ENCODE results near the gene ITCH. TPM values are rescaled to one million over a fixed set of nuclear protein-coding genes. Genes with fewer than 3 reads are reported as not detected.

Gene ITCH
- total and polyA plus RNA-seq, 2 of the 8 experiments (the other 6 are each of a cell fraction or from before 2014, with no cell fraction given), result 3.9 to 45.2 TPM

GRCh38 chr20:34534391-34535165 lies 171.5 kb downstream of the ITCH start:
- H4K8ac ChIP-seq (ENCODE audit: extremely low read depth, insufficient read depth, low read length), result no peak overlapping the region
- no peak overlapping the region for H2BK12ac ChIP-seq (ENCODE audit: low read depth, low read length)
- no peak overlapping the region for H2AFZ ChIP-seq (ENCODE audit: low read length)
- H3K18ac ChIP-seq (ENCODE audit: extremely low read depth, low read length), result no peak overlapping the region
- ChIA-PET CTCF (ENCODE audit: partially characterized antibody) (interaction anchor here (0.6 to 2.0 kb wide), 7 partner anchors 9 to 279 kb away, joined by 3 to 10 read pairs (median 5); no protein-coding TSS in a partner anchor), POLR2A (ENCODE audit: partially characterized antibody) (interaction anchor here (1.9 kb wide), 1 partner anchor 9 kb away, joined by 4 read pairs; no protein-coding TSS in a partner anchor)
- no peak for TF ChIP-seq FOSL1 (IDR thresholded peaks at IDR 0.05; ENCODE audit: insufficient read depth, low read depth, low read length)
- TF ChIP-seq SRF (IDR thresholded peaks at IDR 0.05; ENCODE audit: low read depth, low read length), result no peak
- no peak for TF ChIP-seq TEAD4 (IDR thresholded peaks at IDR 0.05; ENCODE audit: low read depth, low read length)
- TF ChIP-seq ASH2L (IDR thresholded peaks at IDR 0.05; ENCODE audit: low read length), result no peak
- no peak for TF ChIP-seq RNF2 (IDR thresholded peaks at IDR 0.05; ENCODE audit: borderline replicate concordance, low read depth, low read length, missing control alignments, poor library complexity, severe bottlenecking)
- no peak for TF ChIP-seq EP300 (IDR thresholded peaks at IDR 0.05; ENCODE audit: borderline replicate concordance in 1 of 2, low read depth in 2 of 2, low read length in 2 of 2)
- H3K4me2 ChIP-seq (ENCODE audit: insufficient read depth in 1 of 2, low read depth in 2 of 2, low read length in 2 of 2), result no peak overlapping the region
- no peaks in the 10 kb centered on the region for H3K79me2 ChIP-seq (ENCODE audit: control insufficient read depth in 1 of 2, insufficient read depth in 2 of 2, low read length in 2 of 2)
- H3K27ac ChIP-seq (ENCODE audit: low read depth, low read length), result no peak overlapping the region
- no peak overlapping the region for H3K4me3 ChIP-seq (ENCODE audit: extremely low read depth in 1 of 4, insufficient read depth in 2 of 4, low read depth in 3 of 4, low read length in 4 of 4)
- H2BK15ac ChIP-seq (ENCODE audit: low read length), result no peak overlapping the region
- H2BK120ac ChIP-seq (replicated peaks; ENCODE audit: low read depth, low read length), result no peak overlapping the region
- no peak overlapping the region for H3K4ac ChIP-seq (replicated peaks; ENCODE audit: insufficient read length, low read depth, low read length)
- no peak overlapping the region for H4K91ac ChIP-seq (replicated peaks; ENCODE audit: insufficient read length, low read length)
- H3K9ac ChIP-seq (replicated peaks in 1 of 4; ENCODE audit: extremely low read depth in 1 of 4, low read depth in 3 of 4, low read length in 3 of 4), result peak overlapping the region in 1 of 4 experiments; percentile 14; a peak in 1 of 7 replicates
- no peak overlapping the region for H2BK5ac ChIP-seq (ENCODE audit: low read depth, low read length)
- no peak overlapping the region for H2AK5ac ChIP-seq (ENCODE audit: low read depth, low read length)
- FAIRE-seq (no peak), DNase-seq (ENCODE audit: low read depth in 1 of 2, low spot score in 2 of 2) (no peak)
- 94% methylated on average over 15 of the region's 15 CpGs; no CpG with 5 or more reads in 1 of the 2 experiments for WGBS, 2 experiments (ENCODE audit: extremely low coverage in 1 of 2, insufficient coverage in 1 of 2, insufficient read length in 1 of 2, insufficient replicate concordance in 2 of 2, low coverage in 1 of 2, low lambda C conversion rate in 2 of 2, missing lambda C conversion rate in 1 of 2)
- no peak overlapping the region for H3K56ac ChIP-seq (replicated peaks; ENCODE audit: insufficient read length, low read depth, low read length)
- peaks cover 4% of the 10 kb centered on the region; the same call in 1 of the 2 replicates for H3K79me1 ChIP-seq (ENCODE audit: low read depth, low read length)
- no peaks in the 10 kb centered on the region for H3K4me1 ChIP-seq (replicated peaks in 1 of 4; ENCODE audit: control insufficient read depth in 3 of 4, insufficient read depth in 4 of 4, low read length in 3 of 4)
- H3K27me3 ChIP-seq (replicated peaks in 1 of 4; ENCODE audit: control insufficient read depth in 3 of 4, extremely low read depth in 1 of 4, insufficient read depth in 3 of 4, low read length in 3 of 4), result no peaks in the 10 kb centered on the region
- peaks cover 11 to 38% (median 14%) of the 10 kb centered on the region in 4 experiments for H3K36me3 ChIP-seq (ENCODE audit: control insufficient read depth in 2 of 4, insufficient read depth in 4 of 4, low read length in 3 of 4)
- H4K5ac ChIP-seq (ENCODE audit: insufficient read length, low read depth, low read length), result no peak overlapping the region
- H3K23ac ChIP-seq (ENCODE audit: insufficient read length), result no peak overlapping the region
- no peak overlapping the region for H3K14ac ChIP-seq (ENCODE audit: insufficient read length)
- H2BK20ac ChIP-seq (ENCODE audit: low read length), result no peak overlapping the region
- H3K9me3 ChIP-seq (ENCODE audit: insufficient read depth in 2 of 2, low read depth in 1 of 2, low read length in 1 of 2), result no peaks in the 10 kb centered on the region
- no peaks in the 10 kb centered on the region for H3K23me2 ChIP-seq (ENCODE audit: low read depth, low read length)
- peaks cover 0 to 14% of the 10 kb centered on the region in 2 experiments for H4K20me1 ChIP-seq (replicated peaks in 1 of 2; ENCODE audit: control insufficient read depth in 1 of 2, insufficient read depth in 2 of 2, low read length in 2 of 2)
